IPS DF 4.7 (cell line): ENCODE results near the gene NUMB.

Source experiments
- DNase-seq: peaks from one replicate; pipeline ENCODE4 v3.0.0-alpha.2; 2013; ENCODE audit warnings: low spot score; ENCODE audit errors: extremely low read depth

Gene NUMB

GRCh38 chr14:73458183-73458976 lies at the start of gene NUMB:
NUMB (minus strand) TSS chr14:73458546; CDS start chr14:73355751, 102,795 bp downstream.
- peak; percentile 100 for DNase-seq

GRCh38 chr14:73503648-73504047 lies 45.3 kb upstream of the NUMB start:
- DNase-seq, result no peak

GRCh38 chr14:73502017-73502619 lies 43.8 kb upstream of the NUMB start:
- DNase-seq, result no peak

- DNase-seq, result no peak
Observed at GRCh38 chr14:73500360-73500759, 42.0 kb upstream of the NUMB start.

GRCh38 chr14:73494593-73494992 lies 36.2 kb upstream of the NUMB start:
- no peak for DNase-seq

GRCh38 chr14:73492670-73493069 lies 34.3 kb upstream of the NUMB start:
- no peak for DNase-seq

GRCh38 chr14:73492043-73492552 lies 33.8 kb upstream of the NUMB start:
- no peak for DNase-seq

- no peak for DNase-seq
Observed at GRCh38 chr14:73491256-73492042, 33.1 kb upstream of the NUMB start.

- DNase-seq, result no peak
Observed at GRCh38 chr14:73489481-73490175, 31.3 kb upstream of the NUMB start.

- no peak for DNase-seq
Observed at GRCh38 chr14:73478684-73479083, 20.3 kb upstream of the NUMB start.

- no peak for DNase-seq
Observed at GRCh38 chr14:73477618-73478266, 19.4 kb upstream of the NUMB start.

GRCh38 chr14:73476451-73476931 lies 18.1 kb upstream of the NUMB start:
- no peak for DNase-seq

GRCh38 chr14:73474952-73475351 lies 16.6 kb upstream of the NUMB start:
- DNase-seq, result no peak

- DNase-seq, result no peak
Observed at GRCh38 chr14:73472185-73473114, 14.1 kb upstream of the NUMB start.

GRCh38 chr14:73471582-73472184 lies 13.3 kb upstream of the NUMB start:
- DNase-seq, result no peak

- DNase-seq, result no peak
Observed at GRCh38 chr14:73468828-73469375, 10.6 kb upstream of the NUMB start.

- no peak for DNase-seq
Observed at GRCh38 chr14:73467800-73468199, 9.5 kb upstream of the NUMB start.

GRCh38 chr14:73467377-73467776 lies 9.0 kb upstream of the NUMB start:
- no peak for DNase-seq

- DNase-seq, result no peak
Observed at GRCh38 chr14:73466861-73467260, 8.5 kb upstream of the NUMB start.
